Activated naive CD4-positive, alpha-beta T cell treated with Interleukin-2 at 50 U/mL for 16 hours (primary cell): Measurements from ENCODE around the gene HMGB4.

ENCODE experiments used
- DNase-seq: peaks from one replicate; pipeline ENCODE4 v3.0.0-alpha.2; 2020

HMGB4 gene, protein sequence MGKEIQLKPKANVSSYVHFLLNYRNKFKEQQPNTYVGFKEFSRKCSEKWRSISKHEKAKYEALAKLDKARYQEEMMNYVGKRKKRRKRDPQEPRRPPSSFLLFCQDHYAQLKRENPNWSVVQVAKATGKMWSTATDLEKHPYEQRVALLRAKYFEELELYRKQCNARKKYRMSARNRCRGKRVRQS

GRCh38 chr1:33863779-33864178 is at the start of gene HMGB4:
Gene HMGB4, plus strand, starts transcription at chr1:33864079. Its CDS starts 113 bp downstream, at chr1:33864192.
- DNase-seq = no peak

DNA sequence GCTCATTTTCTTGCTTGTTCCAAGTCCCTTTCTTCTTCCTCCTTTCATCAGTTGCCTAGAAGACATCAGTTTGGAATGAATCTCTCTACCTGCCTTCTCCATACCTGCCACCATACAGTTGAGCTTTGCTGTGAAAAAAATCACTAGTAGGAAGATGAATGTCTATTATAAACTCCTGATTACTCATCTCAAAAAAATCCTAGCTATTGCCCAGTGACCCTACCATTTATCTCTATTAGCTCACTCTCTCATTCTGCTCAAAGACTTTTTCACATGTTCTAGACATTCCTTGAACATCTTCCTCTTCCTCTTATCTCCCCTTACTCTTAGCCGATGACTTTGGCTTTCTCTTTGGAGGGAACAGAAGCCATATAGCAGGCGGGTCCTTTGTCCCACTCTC is 49.7 kb upstream of the HMGB4 start:
- no peak for DNase-seq

- DNase-seq = no peak
Measured at GRCh38 chr1:33815061-33815460, 48.8 kb upstream of the HMGB4 start.

DNA sequence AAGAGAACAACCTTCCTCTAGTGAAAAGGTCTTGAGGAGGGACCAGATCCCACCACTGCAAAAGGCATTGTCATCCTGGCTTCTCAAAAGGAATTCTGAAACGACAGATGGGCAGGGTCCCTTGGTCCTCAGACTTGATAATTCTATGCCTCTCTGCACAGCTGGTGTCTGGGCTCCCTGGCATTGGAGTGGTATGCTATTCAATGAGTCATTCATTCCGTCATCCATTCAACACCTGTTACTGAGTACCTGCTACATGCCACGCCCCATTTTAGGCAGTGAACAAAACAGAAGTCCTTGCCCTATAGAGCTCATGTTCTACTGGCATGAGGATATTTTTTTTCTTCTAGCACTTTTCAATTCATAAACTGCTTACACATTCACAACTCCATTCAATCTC is 45.8 kb upstream of the HMGB4 start:
- DNase-seq = no peak

DNA sequence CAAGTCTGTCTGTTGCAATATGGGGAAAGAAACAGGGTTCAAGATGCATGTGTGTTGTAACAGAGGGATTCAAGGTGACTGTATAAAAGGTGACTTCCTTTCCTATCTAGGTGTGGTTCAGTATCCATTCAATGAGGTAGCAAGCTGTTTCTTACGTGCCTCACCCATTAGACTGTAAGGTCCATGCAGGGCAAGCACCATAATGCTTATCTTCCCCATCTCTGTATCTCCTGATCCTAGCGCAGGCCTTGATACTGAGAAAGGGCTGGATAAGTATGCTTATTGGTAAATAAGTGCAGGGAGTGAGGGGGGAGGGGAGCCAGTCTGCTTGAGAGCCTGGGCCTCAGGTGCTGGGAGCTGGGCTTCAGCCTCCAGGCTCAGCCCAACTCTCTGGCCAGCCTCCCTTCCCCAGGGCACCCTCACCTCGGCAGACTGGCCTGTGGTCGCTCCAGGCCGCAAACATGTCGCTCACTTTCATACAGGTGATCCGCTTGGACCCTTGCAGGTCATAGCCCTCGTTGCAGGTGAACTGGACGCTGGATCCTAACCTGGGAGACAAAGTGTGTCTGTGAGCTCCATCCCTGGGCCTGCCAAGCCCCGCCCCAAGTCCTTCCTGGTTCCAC is 44.5 kb upstream of the HMGB4 start:
- DNase-seq = no peak

DNA sequence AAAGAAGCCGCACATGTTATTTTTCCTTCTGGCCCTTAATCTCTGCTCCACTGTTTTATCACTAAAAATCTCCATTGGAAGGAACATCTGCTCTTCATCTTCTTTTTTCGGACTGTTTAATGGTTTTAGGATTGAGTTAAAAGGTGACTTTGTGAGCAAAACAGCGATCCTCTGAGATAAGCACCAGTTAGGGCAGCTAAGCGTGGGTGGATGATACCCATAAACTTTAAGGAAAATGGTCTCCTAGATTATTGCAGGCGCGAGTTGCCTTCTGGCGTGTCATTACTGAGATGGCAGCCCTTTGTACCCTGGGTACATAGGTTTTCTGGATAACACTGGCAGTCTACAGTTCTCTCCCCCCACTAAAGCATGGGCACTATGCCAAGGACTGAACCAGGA is 44.0 kb upstream of the HMGB4 start:
- DNase-seq = no peak

GRCh38 chr1:33820804-33821203 is 43.1 kb upstream of the HMGB4 start:
- DNase-seq = no peak

- no peak for DNase-seq
Measured at GRCh38 chr1:33821291-33821690, 42.6 kb upstream of the HMGB4 start.

DNA sequence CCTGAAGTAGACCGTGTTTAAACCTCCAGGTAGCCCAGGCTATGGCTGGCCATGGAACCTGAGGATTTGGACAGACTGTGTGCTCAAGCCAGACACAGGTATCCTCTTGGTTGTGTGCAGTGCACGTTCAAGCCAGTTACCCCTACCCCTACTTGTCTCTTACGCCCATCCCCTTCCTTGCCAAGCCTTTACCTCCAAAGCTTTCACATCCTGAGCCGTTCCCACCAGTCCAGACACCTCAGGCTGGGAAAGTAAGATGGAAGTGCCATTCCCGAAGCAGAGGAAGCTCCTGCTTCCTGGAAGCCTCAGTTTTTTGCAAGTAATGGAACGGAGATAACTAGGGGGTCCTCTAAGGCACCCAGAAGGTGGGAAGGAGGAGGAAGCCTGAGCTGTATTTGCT is 41.5 kb upstream of the HMGB4 start:
- no peak for DNase-seq

DNA sequence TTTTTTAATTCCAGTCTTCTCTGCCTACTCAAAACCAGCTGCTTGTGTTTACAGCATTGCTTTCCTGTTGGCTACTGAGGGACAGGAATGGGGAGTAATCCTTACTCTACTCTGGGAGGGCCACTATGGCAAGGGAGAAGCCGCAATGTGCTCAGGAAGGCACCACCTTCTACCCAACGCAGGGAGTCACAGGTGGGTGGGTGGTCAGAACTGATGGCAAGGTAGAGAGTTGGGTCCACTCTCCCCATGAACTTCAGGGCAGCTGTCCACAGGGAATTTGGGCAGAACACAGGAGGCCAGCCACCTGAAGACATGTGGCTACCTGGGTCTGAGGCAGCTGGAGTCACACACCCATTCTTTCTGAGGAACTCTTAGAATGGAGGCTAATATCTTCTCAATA is 40.5 kb upstream of the HMGB4 start:
- DNase-seq = no peak

DNA sequence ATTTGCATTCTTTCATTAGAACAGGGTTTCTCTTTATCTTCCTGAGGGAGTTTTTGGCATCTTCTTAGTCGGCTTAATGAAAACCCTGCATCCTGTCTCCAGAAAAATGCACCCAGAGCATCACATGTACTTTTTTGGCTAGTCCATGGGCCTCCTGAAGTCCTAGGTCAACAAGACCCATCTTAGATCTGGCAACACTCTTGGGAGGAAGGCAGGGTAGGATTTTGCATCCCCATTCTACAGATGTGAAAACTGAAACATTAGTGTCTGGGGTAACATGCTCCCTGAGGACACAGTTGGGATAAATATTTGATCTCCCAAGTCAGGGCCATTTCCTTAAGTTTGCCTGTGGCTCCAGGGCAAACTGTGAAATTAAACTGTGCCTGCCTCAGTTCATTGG is 40.0 kb upstream of the HMGB4 start:
- DNase-seq = no peak

- no peak for DNase-seq
Measured at GRCh38 chr1:33824321-33824720, 39.6 kb upstream of the HMGB4 start.

GRCh38 chr1:33824971-33825370 is 38.9 kb upstream of the HMGB4 start:
- DNase-seq = no peak

GRCh38 chr1:33825506-33825905 is 38.4 kb upstream of the HMGB4 start:
- DNase-seq = no peak

- DNase-seq = no peak
Measured at GRCh38 chr1:33826311-33826710, 37.6 kb upstream of the HMGB4 start.

DNA sequence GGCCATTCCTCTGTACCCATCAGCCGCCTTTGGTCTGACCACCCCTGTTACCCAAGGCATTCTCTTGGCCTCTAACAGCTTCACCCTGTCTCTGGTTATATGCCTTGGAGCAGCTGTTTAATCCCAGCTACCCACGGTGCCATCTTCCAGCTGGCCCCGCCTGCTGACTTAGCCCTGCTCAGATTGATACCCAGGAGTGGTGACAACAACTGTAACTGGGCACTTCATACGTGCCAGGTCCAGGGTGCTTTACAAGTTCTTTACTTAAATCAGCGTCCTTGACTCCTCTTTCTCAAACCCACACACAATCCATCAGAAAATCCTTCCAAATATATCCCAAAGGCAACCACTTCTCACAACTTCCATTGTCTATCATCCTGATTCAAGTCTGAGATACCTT is 37.2 kb upstream of the HMGB4 start:
- DNase-seq = no peak

DNA sequence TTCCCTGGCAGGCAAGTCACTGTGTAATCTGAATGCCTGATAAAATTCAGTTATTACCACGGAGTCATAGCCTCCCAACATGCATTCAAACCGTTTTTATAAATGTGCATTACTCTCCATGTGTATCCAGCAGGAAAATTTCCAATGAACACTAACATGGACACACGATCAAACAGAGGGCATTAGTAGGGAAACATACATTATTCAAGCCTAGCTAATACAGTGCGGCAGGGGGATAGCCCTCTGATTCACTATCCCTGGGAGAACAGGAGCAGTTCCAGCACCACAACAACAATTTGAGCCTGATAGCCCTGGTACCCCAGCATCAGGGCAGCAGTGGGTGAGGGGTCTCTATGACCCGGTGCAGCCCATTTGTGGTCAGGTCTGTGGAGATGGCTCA is 35.8 kb upstream of the HMGB4 start:
- no peak for DNase-seq

- DNase-seq = no peak
Measured at GRCh38 chr1:33828654-33829053, 35.2 kb upstream of the HMGB4 start.

DNA sequence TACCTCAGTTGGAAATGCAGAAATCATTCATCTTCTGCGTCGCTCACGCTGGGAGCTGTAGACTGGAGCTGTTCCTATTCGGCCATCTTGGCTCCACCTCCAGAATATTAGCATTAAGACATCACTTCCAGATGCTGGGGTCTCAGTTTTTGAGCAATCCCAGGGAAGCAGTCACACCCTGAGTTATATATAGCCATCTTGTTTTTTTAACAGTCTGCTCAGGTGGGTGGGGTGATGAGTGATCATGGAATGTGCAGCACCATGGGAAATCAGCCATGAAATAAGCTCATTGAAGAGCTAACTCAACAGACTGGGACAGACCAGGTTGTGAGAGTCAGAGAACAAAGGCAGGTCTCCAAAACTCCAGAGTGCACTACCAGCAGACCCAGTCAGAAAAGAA is 27.0 kb upstream of the HMGB4 start:
- no peak for DNase-seq

GRCh38 chr1:33837635-33838034 is 26.2 kb upstream of the HMGB4 start:
- DNase-seq = no peak

DNA sequence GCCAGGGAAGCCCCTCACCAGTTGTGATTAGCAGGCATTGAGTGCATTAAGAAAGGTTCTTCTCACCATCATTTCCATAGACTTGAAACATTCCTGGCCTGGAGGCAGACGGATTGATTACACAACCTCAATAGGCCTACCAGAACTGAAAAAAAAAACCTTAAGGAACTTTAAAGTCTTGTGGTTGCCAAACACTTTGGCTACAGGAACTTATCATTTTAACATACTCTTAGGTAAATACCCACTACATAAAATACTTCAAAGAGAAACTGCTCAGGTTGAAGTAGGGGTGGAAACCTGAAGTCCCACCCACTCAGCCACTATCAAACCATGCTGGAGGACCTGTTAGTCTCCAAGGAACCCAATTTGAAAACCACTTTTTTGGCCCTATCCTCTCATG is 22.4 kb upstream of the HMGB4 start:
- DNase-seq = no peak

DNA sequence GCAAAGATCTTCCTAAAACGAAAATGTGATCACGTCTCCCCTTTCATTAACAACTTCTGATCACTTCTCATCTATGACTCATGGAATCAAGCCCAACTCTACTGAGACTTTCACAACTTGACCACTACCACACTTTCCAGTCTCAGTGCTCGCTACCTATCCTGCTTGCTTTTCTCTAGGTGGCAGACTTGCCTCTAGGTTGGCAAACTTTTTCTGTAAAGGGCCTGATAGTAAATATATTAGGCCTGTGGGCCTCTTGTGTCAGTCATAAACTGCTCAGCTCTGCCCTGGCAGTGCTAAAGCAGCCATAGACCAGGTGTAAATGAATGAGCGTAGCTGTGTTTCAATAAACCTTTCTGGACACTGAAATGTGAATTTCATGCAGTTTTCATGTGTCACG is 21.5 kb upstream of the HMGB4 start:
- no peak for DNase-seq

GRCh38 chr1:33844166-33844565 is 19.7 kb upstream of the HMGB4 start:
- DNase-seq = no peak

GRCh38 chr1:33846861-33847260 is 17.0 kb upstream of the HMGB4 start:
- DNase-seq = no peak

GRCh38 chr1:33848205-33848937 is 15.5 kb upstream of the HMGB4 start:
- DNase-seq = no peak
